Smooth muscle cell of the pulmonary artery (primary cell): ENCODE measurements around the gene FAM241A. TPM values are rescaled to one million over a fixed set of nuclear protein-coding genes. Genes with fewer than 3 reads are reported as not detected.

Experiments
- total RNA-seq: library from RNA; depleted of rRNA; stranded (reverse); fragments of >200 nt; gene quantifications from 2 replicates; pipeline ENCODE4 v1.2.3, GENCODE V29; 2014

The FAM241A gene
- total RNA-seq: 1.1 and 2.4 TPM in 2 replicates

DNA sequence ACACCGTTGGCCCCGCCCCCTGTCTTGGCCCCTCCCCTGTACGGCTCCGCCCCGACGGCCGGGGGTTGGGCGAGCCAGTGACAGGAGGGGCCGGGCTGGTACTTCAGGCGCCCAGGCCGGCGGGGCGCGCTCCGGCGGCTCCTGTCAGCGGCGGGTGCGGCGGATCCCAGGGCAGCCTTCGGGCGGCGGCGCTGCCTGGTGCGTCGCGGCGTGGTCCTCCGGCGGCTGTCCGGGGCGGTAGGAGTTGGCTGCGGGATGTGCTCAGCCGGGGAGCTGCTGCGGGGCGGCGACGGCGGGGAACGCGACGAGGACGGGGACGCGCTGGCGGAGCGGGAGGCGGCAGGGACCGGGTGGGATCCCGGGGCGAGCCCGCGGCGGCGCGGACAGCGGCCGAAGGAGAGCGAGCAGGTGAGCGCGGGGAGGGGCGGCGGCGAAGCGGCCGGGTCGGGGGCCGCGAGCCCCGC lies at the start of gene FAM241A:
Gene FAM241A (plus strand): TSS at position 129 of the 464 bp plus-strand sequence. CDS start 127 bp downstream, at position 256.

GRCh38 chr4:112231779-112232713 lies 86.8 kb downstream of the FAM241A start, which contains the start of gene AP1AR:
Gene AP1AR, plus strand, starts transcription at chr4:112231787. Its CDS starts 305 bp downstream, at chr4:112232092.

Other genes starting within 250 kb of the FAM241A start
- gene AP1AR, start 86.3 kb downstream of the FAM241A start, total RNA-seq: 14.1 and 21.5 TPM in 2 replicates
- 3.8 and 5.9 TPM in 2 replicates for gene TIFA, start 140.4 kb downstream of the FAM241A start, total RNA-seq
- 17.0 and 17.5 TPM in 2 replicates for gene ALPK1, start 151.9 kb downstream of the FAM241A start, total RNA-seq